ENCODE results near the gene TOP3A.

Gene TOP3A

DNA sequence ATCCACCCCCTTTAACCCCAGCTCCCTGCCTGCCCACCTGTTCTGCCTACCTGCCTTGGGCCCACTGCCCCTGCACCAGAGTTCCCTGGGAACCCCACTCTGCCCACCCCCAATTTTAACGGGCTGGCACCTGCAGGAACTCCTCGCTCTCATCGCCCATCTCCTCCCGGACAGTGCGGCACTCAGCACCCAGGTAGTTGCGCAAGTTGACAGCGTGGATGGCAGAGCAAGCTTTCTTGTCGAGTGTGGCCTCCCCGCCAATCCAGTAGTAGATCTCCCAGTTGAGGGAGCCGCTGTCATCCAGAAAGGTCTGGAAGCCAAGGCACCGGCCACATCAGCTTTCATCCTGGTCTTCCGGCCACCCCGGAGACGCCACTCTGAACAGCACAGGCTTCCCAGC is 64.1 kb downstream of the TOP3A start:
- Histone ChIP-seq H3K36me3 (peaks cover 100% of the 10 kb centered on the region), H3K27ac (no peak overlapping the region), H3K4me3 (ENCODE audit: low read depth in 1 of 2, low read length in 1 of 2) (no peak overlapping the region), H3K9me3 (no peaks in the 10 kb centered on the region), H3K27me3 (no peaks in the 10 kb centered on the region), H3K4me1 (ENCODE audit: control insufficient read depth in 1 of 2, insufficient read depth in 1 of 2, low read depth in 1 of 2, low read length in 1 of 2) (no peaks in the 10 kb centered on the region)
- TF ChIP-seq, protein P1, sequence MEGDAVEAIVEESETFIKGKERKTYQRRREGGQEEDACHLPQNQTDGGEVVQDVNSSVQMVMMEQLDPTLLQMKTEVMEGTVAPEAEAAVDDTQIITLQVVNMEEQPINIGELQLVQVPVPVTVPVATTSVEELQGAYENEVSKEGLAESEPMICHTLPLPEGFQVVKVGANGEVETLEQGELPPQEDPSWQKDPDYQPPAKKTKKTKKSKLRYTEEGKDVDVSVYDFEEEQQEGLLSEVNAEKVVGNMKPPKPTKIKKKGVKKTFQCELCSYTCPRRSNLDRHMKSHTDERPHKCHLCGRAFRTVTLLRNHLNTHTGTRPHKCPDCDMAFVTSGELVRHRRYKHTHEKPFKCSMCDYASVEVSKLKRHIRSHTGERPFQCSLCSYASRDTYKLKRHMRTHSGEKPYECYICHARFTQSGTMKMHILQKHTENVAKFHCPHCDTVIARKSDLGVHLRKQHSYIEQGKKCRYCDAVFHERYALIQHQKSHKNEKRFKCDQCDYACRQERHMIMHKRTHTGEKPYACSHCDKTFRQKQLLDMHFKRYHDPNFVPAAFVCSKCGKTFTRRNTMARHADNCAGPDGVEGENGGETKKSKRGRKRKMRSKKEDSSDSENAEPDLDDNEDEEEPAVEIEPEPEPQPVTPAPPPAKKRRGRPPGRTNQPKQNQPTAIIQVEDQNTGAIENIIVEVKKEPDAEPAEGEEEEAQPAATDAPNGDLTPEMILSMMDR (IDR thresholded peaks at IDR 0.05) = no peak

DNA sequence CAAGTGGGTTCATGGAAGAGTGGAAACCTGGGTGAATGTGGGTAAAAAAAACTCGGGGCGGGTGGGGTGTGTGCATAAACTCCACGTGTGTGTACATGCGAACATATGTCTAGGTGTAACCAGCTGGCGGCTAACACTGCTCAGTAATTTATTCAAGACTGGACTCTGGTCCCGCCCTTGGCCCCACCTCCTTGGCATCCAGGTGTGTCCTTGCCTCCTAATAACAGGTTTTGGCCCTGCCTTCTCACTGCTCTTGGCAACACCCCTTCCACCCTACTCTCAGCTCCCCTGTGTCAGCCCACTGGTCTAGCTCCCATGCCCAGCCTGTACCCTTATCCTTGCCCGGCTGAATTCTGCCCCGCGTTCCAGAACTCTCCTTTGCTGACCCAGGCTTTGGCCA is 64.5 kb downstream of the TOP3A start:
- Histone ChIP-seq H3K27me3 (no peaks in the 10 kb centered on the region), H3K9me3 (no peaks in the 10 kb centered on the region), H3K4me1 (ENCODE audit: control insufficient read depth in 1 of 2, insufficient read depth in 1 of 2, low read depth in 1 of 2, low read length in 1 of 2) (no peaks in the 10 kb centered on the region), H3K27ac (no peak overlapping the region), H3K36me3 (peaks cover 100% of the 10 kb centered on the region), H3K4me3 (ENCODE audit: low read depth in 1 of 2, low read length in 1 of 2) (no peak overlapping the region)
- TF ChIP-seq, protein P1 (IDR thresholded peaks at IDR 0.05) = no peak

DNA sequence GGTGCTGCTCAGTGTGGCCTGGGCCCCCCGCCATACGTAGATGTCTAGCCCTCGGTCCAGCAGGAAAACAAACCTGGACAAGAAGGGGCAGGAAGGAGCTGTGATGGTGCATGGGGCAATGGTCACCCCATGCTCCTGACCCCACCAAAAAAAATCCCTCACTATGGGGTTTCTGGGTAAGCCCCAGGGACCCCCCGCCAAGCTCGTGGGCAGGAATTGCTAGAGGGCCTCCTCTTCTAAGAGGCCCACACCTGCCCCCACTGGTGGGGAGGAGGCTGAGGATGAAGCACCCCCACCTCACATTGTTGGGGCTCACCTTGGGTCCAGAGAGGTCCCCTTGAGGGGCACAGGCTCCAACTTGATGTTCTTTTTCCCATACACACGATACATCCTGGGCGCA is 66.0 kb downstream of the TOP3A start:
- TF ChIP-seq, protein P1 (IDR thresholded peaks at IDR 0.05) = no peak
- no peak overlapping the region for H3K4me3 ChIP-seq (ENCODE audit: low read depth in 1 of 2, low read length in 1 of 2)
- peaks cover 100% of the 10 kb centered on the region for H3K36me3 ChIP-seq
- no peaks in the 10 kb centered on the region for H3K4me1 ChIP-seq (ENCODE audit: control insufficient read depth in 1 of 2, insufficient read depth in 1 of 2, low read depth in 1 of 2, low read length in 1 of 2)
- H3K27ac ChIP-seq = peak overlapping the region; percentile 8
- H3K27me3 ChIP-seq = no peaks in the 10 kb centered on the region
- H3K9me3 ChIP-seq = no peaks in the 10 kb centered on the region

DNA sequence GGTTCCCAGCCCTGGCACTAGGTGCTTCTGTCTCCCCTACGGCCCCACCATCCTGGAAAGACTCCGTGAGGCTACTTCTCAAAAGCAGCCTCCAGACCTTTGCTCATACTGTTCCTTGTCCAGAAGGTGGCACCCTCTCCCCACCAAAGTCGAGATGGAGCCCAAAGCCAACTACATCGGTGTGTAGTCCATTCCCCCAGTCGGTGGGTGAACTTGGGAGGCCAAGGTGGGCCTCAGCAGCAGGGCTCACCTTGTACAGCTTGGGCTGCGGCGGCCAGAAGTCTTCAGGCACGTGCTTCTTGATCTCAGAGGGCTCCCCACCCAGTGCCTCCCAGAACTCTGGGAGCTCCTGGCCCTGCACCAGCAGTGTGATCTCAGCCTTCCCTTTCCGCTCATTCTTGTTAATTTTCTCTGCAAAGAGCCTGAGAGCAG is 66.5 kb downstream of the TOP3A start:
- Histone ChIP-seq H3K4me3 (ENCODE audit: low read depth in 1 of 2, low read length in 1 of 2) (no peak overlapping the region), H3K27ac (peak overlapping the region; percentile 8), H3K36me3 (peaks cover 100% of the 10 kb centered on the region), H3K27me3 (no peaks in the 10 kb centered on the region), H3K4me1 (ENCODE audit: control insufficient read depth in 1 of 2, insufficient read depth in 1 of 2, low read depth in 1 of 2, low read length in 1 of 2) (no peaks in the 10 kb centered on the region), H3K9me3 (no peaks in the 10 kb centered on the region)
- TF ChIP-seq, protein P1 (IDR thresholded peaks at IDR 0.05) = peak; percentile 62

DNA sequence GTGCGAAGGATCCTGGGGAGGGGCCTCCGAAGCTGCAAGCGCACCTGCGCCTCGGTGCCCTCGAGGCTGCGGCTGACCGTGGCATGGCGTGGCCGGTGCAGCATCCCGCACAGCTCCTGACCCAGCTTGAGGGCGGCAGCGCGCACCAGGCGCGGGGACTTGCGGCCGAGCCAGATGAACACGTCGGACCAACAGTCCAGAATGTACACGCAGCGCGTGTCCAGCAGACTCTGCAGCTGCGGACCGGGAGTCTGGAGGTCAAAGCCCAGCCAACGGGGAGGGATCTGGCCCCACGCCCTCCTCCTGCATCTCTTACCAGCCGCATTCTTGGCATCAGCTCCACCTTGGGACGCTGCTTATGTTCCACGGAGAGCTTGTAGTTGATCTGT is 67.2 kb downstream of the TOP3A start:
- H3K36me3 ChIP-seq = peaks cover 100% of the 10 kb centered on the region
- no peaks in the 10 kb centered on the region for H3K9me3 ChIP-seq
- H3K27me3 ChIP-seq = no peaks in the 10 kb centered on the region
- H3K4me1 ChIP-seq (ENCODE audit: control insufficient read depth in 1 of 2, insufficient read depth in 1 of 2, low read depth in 1 of 2, low read length in 1 of 2) = no peaks in the 10 kb centered on the region
- TF ChIP-seq, protein P1 (IDR thresholded peaks at IDR 0.05) = no peak
- no peak overlapping the region for H3K4me3 ChIP-seq (ENCODE audit: low read depth in 1 of 2, low read length in 1 of 2)
- no peak overlapping the region for H3K27ac ChIP-seq
